ENCODE data around the gene PLPP1.

GRCh38 chr5:55469839-55470238, 64.9 kb downstream of the PLPP1 start:
- TF ChIP-seq CTCF (IDR thresholded peaks at IDR 0.05; ENCODE audit: insufficient read depth, low read length) (no peak), SPI1 (IDR thresholded peaks at IDR 0.05; ENCODE audit: borderline replicate concordance, low read depth) (no peak), POLR2AphosphoS5 (IDR thresholded peaks at IDR 0.05; ENCODE audit: low read depth) (no peak), GABPA (IDR thresholded peaks at IDR 0.05; ENCODE audit: low read depth) (no peak), REST (IDR thresholded peaks at IDR 0.05; ENCODE audit: insufficient replicate concordance, low read depth) (no peak)
